ENCODE results near the gene KCTD21.

KCTD21 gene

DNA sequence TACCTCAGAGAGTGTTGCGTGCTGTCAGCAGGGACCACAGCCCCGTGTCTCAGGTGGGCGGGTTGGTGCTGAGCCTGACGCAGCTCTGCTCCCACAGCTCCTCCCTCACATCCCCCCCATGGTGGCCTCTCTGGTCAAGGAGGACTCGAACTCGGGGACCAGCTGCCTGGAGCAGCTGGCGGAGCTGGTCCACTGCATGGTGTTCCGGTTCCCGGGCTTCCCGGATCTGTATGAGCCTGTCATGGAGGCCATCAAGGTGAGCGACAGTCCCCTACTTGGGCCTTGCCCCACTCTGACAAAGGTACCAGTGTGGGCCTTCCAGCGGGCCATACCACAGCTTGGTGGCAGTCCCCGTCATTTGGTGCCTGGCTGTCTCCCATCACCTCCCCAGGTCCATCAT lies 12.1 kb upstream of the KCTD21 start:
- no peak for TF ChIP-seq POLR2A (IDR thresholded peaks at IDR 0.05; ENCODE audit: low read depth, low read length)
- DNase-seq (ENCODE audit: insufficient read length, low spot score) (no peak), FAIRE-seq (no peak)

DNA sequence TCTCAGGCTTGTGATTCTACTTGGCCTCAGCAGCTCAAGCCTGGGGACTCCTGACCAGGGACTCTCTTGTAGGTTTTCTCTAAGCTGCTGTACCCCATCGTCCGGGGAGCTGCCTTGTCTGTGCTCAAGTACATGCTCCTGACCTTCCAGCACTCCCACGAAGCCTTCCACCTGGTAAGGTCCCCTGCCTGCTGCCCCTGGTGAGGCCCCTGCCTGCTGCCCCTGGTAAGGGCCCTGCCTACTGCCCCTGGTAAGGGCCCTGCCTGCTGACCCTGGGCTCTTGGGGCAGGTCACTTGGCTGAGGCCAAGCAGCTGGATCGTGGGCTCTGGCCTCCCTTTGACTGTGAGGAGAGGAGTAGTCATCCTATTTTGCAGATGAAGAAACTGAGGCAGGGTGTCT lies 11.6 kb upstream of the KCTD21 start:
- DNase-seq (ENCODE audit: insufficient read length, low spot score) = no peak
- FAIRE-seq = no peak
- TF ChIP-seq POLR2A (IDR thresholded peaks at IDR 0.05; ENCODE audit: low read depth, low read length) = no peak

DNA sequence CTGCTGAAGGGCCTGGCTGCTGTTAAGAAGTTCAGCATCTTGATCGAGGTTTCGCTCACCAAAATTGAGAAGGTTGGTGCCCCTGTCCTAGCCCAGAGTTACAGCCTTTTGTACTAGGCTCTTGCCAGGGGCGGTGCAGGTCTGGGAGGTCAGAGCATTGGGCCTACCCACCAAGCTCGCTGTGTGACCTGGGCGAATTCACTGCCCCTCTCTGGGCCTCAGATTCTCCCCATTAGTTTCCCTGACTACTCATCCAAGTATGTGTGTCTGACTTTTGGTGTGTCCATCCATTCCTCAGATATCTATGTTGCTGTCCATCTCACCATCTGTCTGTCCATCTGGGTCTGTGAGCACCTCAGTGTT lies 11.2 kb upstream of the KCTD21 start:
- DNase-seq (ENCODE audit: insufficient read length, low spot score) (no peak), FAIRE-seq (no peak)
- no peak for TF ChIP-seq POLR2A (IDR thresholded peaks at IDR 0.05; ENCODE audit: low read depth, low read length)

DNA sequence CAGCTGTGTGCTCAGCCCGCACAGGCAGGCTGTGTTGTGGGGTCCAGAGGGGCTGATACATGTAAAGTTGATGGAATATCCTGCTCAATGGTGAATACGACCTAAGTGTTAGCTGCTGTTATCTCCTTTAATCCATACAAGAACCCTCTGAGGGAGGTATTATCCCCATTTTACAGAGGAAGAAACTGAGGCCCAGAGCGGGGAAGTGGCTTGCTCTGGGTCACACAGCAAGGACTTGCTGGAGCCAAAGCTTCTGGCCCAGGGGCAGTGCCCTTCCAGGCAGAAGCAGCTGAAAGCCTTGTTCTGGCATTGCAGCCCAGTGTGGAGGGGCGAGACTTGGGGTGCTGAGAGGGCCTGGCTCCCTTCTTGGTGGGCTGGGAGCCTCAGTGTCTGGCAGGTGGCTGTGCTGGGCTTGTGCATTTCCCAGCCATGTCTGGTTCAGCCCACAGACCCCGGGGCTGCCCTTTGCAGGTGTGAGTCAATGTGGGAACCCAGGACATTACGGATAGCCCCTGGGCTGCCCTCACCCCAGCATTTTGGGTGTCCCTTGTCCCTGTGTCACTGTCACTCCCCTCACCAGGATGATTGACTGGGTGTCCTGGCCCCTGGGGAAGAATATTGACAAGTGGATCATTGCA lies 10.7 kb upstream of the KCTD21 start:
- FAIRE-seq (no peak), DNase-seq (ENCODE audit: insufficient read length, low spot score) (no peak)
- TF ChIP-seq POLR2A (IDR thresholded peaks at IDR 0.05; ENCODE audit: low read depth, low read length) = no peak

DNA sequence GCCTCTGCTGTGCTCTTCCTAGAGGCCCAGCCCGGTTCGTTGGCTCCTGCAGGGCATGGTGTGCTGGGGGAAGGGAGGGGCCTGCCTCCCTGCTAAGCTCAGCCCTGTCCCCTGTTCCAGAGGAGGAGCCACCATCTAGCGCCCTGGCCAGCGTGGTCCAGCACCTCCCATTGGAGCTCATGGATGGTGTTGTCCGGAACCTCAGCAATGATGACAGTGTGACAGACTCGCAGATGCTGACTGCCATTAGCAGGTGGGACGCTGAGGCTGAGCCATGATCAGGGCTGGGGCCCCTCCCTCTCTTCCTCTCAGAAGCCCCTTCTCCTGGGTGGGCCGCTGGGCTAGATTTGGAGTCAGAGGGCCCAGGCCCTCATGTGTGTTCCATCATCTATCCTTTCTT lies 9.4 kb upstream of the KCTD21 start:
- FAIRE-seq (no peak), DNase-seq (ENCODE audit: insufficient read length, low spot score) (no peak)
- no peak for TF ChIP-seq POLR2A (IDR thresholded peaks at IDR 0.05; ENCODE audit: low read depth, low read length)

DNA sequence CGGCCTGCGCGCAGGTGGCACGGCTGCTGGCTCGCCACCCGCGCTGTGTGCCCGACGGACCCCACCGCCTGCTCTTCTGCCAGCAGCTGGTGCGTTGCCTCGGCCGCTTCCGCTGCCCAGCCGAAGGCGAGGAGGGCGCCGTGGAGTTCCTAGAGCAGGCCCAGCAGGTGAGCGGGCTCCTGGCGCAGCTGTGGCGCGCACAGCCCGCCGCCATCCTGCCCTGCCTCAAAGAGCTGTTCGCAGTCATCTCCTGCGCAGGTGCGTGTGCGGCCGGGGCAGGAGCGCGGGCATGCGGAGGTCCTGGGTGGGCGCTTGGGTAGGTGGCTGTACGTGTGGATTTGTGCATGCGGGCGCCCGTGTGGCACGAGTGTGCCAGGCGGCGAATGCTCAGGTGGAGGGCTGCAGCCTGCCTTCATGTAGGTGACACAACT lies 8.2 kb upstream of the KCTD21 start:
- DNase-seq (ENCODE audit: insufficient read length, low spot score) (no peak), FAIRE-seq (no peak)
- no peak for TF ChIP-seq POLR2A (IDR thresholded peaks at IDR 0.05; ENCODE audit: low read depth, low read length)

DNA sequence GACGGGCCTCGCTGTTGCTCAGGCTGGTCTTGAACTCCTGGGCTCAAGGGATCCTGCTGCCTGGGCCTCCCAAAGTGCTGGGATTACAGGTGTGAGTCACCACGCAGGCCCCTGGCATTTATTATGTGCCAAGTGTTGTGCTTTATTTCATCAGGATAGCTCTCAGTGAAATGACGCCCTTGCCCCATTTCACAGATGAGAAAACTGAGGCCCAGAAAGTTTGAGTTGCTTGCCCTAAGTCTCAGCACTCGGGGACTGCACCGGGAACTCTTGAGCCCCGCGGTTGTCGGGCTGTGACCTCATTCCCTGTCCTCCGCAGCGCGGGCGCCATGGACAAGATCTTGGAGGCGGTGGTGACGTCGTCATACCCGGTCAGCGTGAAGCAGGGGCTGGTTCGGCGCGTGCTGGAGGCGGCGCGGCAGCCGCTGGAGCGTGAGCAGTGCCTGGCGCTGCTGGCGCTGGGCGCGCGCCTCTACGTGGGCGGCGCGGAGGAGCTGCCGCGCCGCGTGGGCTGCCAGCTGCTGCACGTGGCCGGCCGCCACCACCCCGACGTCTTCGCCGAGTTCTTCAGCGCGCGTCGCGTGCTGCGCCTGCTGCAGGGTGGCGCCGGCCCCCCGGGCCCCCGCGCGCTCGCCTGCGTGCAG lies 7.6 kb upstream of the KCTD21 start:
- no peak for TF ChIP-seq POLR2A (IDR thresholded peaks at IDR 0.05; ENCODE audit: low read depth, low read length)
- FAIRE-seq (no peak), DNase-seq (ENCODE audit: insufficient read length, low spot score) (no peak)

DNA sequence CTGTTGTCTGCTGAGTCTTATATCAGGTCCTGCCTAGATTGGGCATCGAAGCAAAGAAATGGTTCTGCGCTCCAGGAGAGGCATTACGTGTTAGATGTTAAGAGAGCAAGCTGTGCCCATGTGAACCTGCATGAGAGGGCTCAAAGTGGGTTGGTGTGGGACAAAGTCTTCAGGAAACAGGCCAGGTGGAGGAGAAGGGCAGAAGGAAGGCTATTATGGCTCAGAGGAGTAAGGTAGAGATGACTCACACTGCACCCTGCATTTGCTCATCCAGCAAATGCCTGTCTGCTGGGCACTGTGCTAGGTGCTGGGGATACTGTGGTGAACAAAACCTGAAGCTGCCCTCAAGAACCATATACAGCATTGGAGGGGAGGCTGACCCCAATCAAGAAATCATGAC lies 6.1 kb upstream of the KCTD21 start:
- no peak for TF ChIP-seq POLR2A (IDR thresholded peaks at IDR 0.05; ENCODE audit: low read depth, low read length)
- DNase-seq (ENCODE audit: insufficient read length, low spot score) (peak; percentile 37), FAIRE-seq (no peak)

DNA sequence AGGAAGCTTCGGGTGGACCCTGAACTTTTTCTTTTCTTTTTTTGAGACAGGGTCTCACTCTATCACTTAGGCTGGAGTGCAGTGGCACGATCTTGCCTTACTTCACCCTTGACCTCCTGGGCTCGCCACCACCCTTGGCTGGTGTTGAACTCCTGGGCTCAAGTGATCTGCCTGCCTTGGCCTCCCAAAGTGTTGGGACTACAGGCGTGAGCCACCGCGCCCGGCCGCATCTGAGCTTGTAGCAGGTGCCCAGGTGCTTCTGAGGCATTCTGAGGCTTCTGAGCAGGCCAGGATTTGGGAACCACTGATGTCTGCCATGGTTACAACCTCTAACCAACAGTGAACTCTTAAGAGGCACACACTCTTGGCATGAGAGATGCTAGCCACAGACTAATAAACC lies 5.4 kb upstream of the KCTD21 start:
- no peak for TF ChIP-seq POLR2A (IDR thresholded peaks at IDR 0.05; ENCODE audit: low read depth, low read length)
- FAIRE-seq (no peak), DNase-seq (ENCODE audit: insufficient read length, low spot score) (no peak)

DNA sequence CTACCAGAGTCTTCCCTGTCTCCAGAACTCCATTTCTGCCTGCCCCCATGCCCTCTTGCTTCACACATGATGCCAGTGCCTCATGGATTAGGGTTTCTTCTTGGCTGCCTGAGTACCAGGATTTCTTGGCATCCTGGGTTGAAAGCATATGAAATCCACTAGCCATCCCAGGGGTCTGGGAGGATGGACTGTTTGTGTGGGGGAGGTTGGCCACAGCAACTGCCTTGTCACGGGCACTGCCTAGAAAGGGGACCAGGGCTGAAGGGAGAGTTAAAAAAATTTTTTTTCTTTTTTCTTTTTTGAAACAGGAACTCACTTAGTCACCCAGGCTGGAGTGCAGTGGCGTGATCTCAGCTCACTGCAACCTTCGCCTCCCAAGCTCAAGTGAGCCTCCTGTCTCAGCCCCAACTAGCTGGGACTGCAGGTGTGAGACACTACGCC lies 4.5 kb upstream of the KCTD21 start:
- DNase-seq (ENCODE audit: insufficient read length, low spot score) (no peak), FAIRE-seq (no peak)
- TF ChIP-seq POLR2A (IDR thresholded peaks at IDR 0.05; ENCODE audit: low read depth, low read length) = no peak

DNA sequence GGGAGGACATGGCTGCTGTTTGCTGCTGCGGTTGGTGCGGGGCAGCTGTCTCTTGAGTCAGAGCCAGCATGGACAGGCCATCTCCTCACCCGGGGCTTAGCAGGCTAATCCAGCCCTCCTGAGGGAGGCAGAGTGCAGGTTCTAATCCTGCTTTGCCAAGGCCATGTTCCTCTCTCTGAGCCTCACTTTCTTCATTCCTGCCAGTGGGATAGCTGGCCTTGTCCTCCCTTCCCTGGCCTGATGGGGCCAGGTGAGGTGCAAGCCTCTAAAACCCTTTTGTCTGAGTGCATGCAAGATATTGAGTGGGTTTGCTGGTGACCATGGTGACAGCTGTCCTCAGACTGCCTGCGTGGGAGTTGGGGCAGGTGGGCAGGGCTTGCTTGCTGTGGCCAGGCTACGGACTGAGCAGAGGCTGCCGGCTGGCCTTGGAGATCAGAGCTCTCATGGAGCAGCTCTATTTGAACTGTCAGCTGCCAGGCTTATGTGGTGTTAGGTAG lies 3.8 kb upstream of the KCTD21 start:
- no peak for FAIRE-seq
- TF ChIP-seq POLR2A (IDR thresholded peaks at IDR 0.05; ENCODE audit: low read depth, low read length) = no peak
- DNase-seq (ENCODE audit: insufficient read length, low spot score) = no peak

DNA sequence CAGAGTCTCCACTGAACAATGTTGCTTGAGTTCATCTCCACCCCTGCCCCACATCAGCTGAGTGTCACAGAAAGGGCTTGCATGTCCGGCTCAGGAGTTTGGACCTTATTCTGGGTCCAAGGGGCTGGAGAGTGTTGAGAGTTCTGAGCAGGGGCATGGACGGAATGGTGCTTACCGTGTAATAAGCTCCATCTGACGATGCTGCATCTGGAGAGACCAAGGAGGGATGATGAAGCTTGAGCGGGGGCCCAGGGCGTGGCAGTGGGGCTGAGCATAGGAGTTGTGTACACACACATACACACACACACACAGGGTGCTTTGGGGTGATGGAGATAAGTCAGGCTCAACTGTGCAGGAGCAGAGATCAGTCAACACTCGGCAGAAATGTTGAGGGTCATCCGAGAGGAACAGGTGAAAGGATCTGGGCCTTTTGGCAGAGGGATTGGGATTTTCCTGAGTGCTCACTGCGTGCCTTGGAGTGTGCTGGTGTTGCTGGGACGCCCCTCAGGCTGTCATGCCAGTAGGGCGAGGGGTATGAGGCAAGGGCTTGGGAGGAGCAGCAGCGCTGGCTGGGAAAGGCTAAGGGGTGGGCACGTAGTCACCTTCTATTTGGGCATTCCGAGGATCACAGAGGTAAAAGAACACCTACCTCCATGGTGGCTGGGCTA lies 2.6 kb upstream of the KCTD21 start:
- FAIRE-seq (no peak), DNase-seq (ENCODE audit: insufficient read length, low spot score) (no peak)

DNA sequence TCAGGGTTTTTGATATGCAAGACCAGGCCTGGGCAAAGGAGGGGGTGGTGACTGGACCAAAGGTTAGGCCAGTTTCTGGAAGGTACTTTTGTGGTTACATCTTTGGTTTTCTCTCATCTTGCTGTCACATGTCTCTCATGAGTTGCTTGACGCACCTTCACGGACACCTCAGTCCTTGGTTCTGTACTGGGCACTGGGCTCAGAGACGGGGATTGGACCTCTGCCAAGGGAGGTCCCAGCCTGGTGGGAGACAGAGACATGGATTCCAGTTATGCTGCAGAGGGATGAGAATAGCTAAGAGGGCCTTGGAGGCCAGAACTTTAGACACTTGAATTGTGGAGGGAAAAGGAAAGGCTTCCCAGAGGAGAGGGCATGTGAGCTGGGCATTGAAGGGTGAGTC lies 1.9 kb upstream of the KCTD21 start:
- no peak for TF ChIP-seq POLR2A (IDR thresholded peaks at IDR 0.05; ENCODE audit: low read depth, low read length)
- no peak for DNase-seq (ENCODE audit: insufficient read length, low spot score)
- FAIRE-seq = no peak

More for the DNA sequence above, 2.6 kb upstream of the KCTD21 start:
- no peak for TF ChIP-seq POLR2A (IDR thresholded peaks at IDR 0.05; ENCODE audit: low read depth, low read length)

DNA sequence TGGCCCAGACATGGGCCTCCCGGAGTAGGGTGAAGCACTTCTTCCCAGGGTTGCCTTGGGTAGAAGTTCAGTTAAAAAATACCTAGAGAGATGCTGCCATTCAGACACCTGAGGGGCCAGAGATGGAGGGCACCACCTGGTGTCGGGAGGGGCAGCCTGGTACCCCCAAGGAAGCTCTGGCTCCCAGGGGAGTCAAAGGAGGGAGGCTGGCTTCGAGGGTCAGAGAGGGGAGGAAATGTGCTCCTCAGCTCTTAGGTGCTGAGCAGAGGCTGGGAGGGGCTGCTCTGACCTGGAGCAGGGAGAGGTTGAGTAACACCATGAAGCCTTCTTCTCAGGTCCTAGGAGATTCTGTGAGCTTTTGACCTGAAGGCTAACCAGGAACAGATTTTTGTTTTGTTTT lies 1.4 kb upstream of the KCTD21 start:
- no peak for DNase-seq (ENCODE audit: insufficient read length, low spot score)
- TF ChIP-seq POLR2A (IDR thresholded peaks at IDR 0.05; ENCODE audit: low read depth, low read length) = no peak
- FAIRE-seq = no peak
